GM12891 (cell line): ENCODE measurements around the gene ZFP36.

ENCODE experiments used
- PAX5 ChIP-seq: IDR thresholded peaks from 2 replicates; pipeline ENCODE4 v1.6.1; 2011; ENCODE audit warnings: low read length, moderate library complexity, mild to moderate bottlenecking; ENCODE audit not compliant: insufficient read depth, severe bottlenecking
- POLR2A ChIP-seq: IDR thresholded peaks from 2 replicates; pipeline ENCODE4 v1.6.1; 2011; ENCODE audit warnings: low read depth, low read length, control low read depth
- POLR2AphosphoS5 ChIP-seq: IDR thresholded peaks from 2 replicates; pipeline ENCODE4 v1.6.1; 2011; ENCODE audit warnings: low read depth, low read length, control low read depth
- SPI1 ChIP-seq: IDR thresholded peaks from 2 replicates; pipeline ENCODE4 v1.6.1; 2011; ENCODE audit warnings: low read depth, low read length, control low read depth
- TAF1 ChIP-seq: IDR thresholded peaks from 2 replicates; pipeline ENCODE4 v1.6.1; 2011; ENCODE audit warnings: low read depth, low read length, control low read depth

GRCh38 chr19:39409208-39410016, 2.8 kb downstream of the ZFP36 start:
- TF ChIP-seq POLR2A (peak; percentile 87), POLR2AphosphoS5 (peak; percentile 91), PAX5 (no peak), SPI1 (no peak), TAF1 (no peak)
